CD4-positive, alpha-beta T cell treated with Interleukin-6 for 4 hours (primary cell): ENCODE measurements around the gene ZNF662.

ENCODE experiments used
- DNase-seq: peaks from one replicate; pipeline ENCODE4 v3.0.0-alpha.2; 2020; ENCODE audit warnings: mixed read lengths

The ZNF662 gene

DNA sequence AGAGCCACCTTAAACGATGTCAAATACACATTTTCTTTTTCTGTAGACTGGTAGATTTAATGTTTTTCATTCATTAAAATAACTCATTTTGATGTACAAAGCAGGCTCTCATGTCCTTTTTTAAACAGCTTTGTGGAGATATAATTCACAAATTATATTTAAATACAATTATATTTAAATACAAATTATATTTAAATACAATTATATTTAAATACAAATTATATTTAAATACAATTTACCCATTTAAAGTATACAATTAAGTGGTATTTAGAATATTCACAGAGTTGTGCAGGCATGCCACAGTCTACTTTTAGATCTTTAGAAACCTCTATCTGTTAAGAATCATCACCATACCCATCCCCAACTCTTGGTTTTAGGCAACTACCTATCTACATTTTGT lies 36.8 kb downstream of the ZNF662 start:
- no peak for DNase-seq

GRCh38 chr3:42946050-42946449 lies 40.1 kb downstream of the ZNF662 start:
- DNase-seq = no peak

GRCh38 chr3:42957573-42957972 lies 51.6 kb downstream of the ZNF662 start:
- DNase-seq = no peak

DNA sequence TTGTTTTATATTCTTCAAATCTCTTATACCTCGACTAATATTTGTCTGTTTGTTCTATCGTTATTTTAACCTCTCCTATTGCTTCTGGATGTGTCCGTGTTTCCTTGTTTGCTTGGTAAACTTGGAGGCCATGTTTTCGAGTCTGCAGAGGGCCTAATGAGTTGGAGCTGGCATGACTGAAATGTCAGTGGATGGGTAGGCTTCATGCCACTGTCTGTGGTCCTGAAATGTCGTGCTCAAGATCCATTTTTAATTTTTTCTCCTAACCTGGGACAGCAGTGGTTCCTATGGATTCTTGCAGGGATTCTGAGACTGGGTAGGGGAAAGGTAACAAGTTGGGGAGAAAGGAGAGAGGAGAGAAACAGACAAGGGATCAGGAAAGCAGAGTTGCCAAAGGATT lies 54.3 kb downstream of the ZNF662 start:
- DNase-seq = no peak

GRCh38 chr3:42960786-42961185 lies 54.8 kb downstream of the ZNF662 start:
- DNase-seq = no peak

GRCh38 chr3:42961633-42962032 lies 55.7 kb downstream of the ZNF662 start:
- DNase-seq = peak; percentile 56

GRCh38 chr3:42963269-42963668 lies 57.3 kb downstream of the ZNF662 start:
- no peak for DNase-seq

- DNase-seq = no peak
Measured at GRCh38 chr3:42964266-42964665, 58.3 kb downstream of the ZNF662 start.
